Measurements from ENCODE around the gene DDX39A. TPM values are rescaled to one million over a fixed set of nuclear protein-coding genes. Genes with fewer than 3 reads are reported as not detected.
"Not testable (repeated sequence)": the region's sequence is repeated elsewhere in the genome, so short reads cannot be mapped to it uniquely, and the experiment has no call there.

The DDX39A gene
- 273 and 287 TPM in 2 replicates for total RNA-seq

DNA sequence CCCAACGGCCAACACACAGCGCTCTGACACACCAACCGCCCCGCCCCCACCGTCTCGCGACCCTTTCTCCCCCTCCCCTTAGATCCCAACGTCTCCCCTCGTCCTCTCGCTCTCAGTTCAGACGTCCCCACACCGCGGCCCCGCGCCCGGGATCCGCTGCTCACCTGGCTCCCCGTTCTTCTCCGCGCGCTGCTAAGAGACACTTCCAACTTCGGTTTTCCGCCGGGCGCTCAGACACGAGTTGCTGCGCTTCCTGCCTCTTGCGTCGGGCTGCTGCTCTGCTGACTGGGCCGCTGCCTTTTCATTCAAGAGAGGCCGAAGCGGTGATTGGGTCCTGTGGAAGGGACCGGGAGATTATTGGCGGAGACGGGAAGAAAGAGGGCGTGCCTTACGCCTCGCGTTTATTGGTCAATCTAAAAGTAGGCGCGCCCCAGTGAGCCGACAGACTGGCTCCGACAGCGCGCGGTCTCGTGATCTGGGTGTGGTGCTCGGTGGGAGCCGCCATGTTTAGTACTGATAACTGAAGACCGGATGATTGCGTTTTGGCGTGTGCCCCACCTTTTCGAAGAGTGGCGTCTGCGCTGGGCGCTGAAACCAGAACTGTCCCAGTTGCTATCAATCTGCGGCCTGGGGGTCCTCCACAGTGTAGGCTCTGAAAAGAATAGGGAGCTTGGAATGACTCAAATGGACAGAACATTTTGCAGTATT lies at the start of gene DDX39A:
TSS of gene DDX39A (minus strand) at position 236 of the 708 bp plus-strand sequence. CDS start 6,121 bp downstream, outside the sequence.
- no peaks in the 10 kb centered on the region for H3K9me3 Mint-ChIP-seq
- H3K27me3 Mint-ChIP-seq (ENCODE audit: insufficient read depth): no peaks in the 10 kb centered on the region
- peaks cover 23% of the 10 kb centered on the region for H3K36me3 Mint-ChIP-seq (ENCODE audit: low read depth)
- DNase-seq (ENCODE audit: low spot score): peak; percentile 98
- H3K27ac Mint-ChIP-seq: peak within 1 kb of the TSS; percentile 100
- intact Hi-C loops (cut with micrococcal nuclease): loop anchor here (1.0 to 5.0 kb wide), 8 partner anchors 13 to 538 kb away; no protein-coding TSS in a partner anchor
- H3K4me3 Mint-ChIP-seq: peak within 1 kb of the TSS; percentile 98
- peaks cover 29% of the 10 kb centered on the region for H3K4me1 Mint-ChIP-seq (ENCODE audit: low read depth)

DNA sequence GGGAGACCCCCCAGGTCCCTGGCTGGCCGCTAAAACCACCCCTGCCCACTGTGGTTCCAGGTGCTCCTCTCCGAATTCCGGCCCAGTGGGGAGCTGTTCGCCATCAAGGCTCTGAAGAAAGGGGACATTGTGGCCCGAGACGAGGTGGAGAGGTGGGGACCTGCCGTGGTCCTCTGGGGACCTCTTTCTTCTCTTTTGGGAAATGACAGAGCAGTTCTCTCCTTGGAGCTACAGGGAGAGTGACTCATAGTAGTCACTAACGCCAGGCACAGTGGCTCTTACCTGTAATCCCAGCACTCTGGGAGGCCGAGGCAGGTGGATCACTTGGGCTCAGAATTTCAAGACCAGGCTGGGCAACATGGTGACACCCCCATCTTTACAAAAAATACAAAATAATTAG lies 48.7 kb upstream of the DDX39A start:
- H3K4me3 Mint-ChIP-seq: no peak overlapping the region
- H3K36me3 Mint-ChIP-seq (ENCODE audit: low read depth): peaks cover 23% of the 10 kb centered on the region
- no peaks in the 10 kb centered on the region for H3K9me3 Mint-ChIP-seq
- H3K27me3 Mint-ChIP-seq (ENCODE audit: insufficient read depth): peaks cover 3% of the 10 kb centered on the region
- H3K27ac Mint-ChIP-seq: no peak overlapping the region
- no peak for DNase-seq (ENCODE audit: low spot score)
- H3K4me1 Mint-ChIP-seq (ENCODE audit: low read depth): peaks cover 2% of the 10 kb centered on the region
- intact Hi-C loops (cut with micrococcal nuclease): no loop called here

DNA sequence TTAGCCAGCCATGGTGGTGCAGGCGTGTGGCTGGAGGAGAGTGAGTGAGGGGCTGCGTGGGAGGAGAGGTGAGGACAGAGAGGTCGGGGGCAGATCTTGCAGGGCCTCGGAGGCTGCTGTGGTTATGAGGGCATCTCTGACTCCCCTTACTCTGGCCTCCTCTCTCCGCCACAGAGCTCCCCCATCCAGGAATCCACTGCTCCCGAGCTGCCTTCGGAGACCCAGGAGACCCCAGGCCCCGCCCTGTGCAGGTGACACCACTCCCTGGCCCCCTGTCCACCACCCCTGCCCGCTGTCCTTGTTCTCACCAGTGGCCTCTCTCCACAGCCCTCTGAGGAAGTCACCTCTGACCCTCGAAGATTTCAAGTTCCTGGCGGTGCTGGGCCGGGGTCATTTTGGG lies 48.2 kb upstream of the DDX39A start:
- H3K4me1 Mint-ChIP-seq (ENCODE audit: low read depth): no peaks in the 10 kb centered on the region
- intact Hi-C loops (cut with micrococcal nuclease): no loop called here
- no peak for DNase-seq (ENCODE audit: low spot score)
- no peak overlapping the region for H3K4me3 Mint-ChIP-seq
- H3K36me3 Mint-ChIP-seq (ENCODE audit: low read depth): peaks cover 23% of the 10 kb centered on the region
- H3K9me3 Mint-ChIP-seq: no peaks in the 10 kb centered on the region
- H3K27me3 Mint-ChIP-seq (ENCODE audit: insufficient read depth): no peaks in the 10 kb centered on the region
- H3K27ac Mint-ChIP-seq: no peak overlapping the region

DNA sequence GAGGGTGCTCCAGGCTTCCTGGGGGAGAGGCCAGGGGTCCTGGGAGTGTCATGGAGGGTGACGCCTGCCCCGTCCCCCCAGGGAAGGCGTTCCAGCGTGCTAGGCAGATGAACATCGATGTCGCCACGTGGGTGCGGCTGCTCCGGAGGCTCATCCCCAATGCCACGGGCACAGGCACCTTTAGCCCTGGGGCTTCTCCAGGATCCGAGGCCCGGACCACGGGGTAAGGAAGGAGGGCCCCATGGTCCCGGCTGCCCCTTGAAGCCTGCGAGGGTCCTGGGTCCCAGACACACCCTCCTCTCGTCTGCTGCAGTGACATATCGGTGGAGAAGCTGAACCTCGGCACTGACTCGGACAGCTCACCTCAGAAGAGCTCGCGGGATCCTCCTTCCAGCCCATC lies 44.6 kb upstream of the DDX39A start:
- DNase-seq (ENCODE audit: low spot score): no peak
- Mint-ChIP-seq H3K4me3 (no peak overlapping the region), H3K4me1 (ENCODE audit: low read depth) (no peaks in the 10 kb centered on the region), H3K9me3 (no peaks in the 10 kb centered on the region), H3K27ac (no peak overlapping the region), H3K27me3 (ENCODE audit: insufficient read depth) (no peaks in the 10 kb centered on the region), H3K36me3 (ENCODE audit: low read depth) (peaks cover 27% of the 10 kb centered on the region)
- intact Hi-C loops (cut with micrococcal nuclease): no loop called here

DNA sequence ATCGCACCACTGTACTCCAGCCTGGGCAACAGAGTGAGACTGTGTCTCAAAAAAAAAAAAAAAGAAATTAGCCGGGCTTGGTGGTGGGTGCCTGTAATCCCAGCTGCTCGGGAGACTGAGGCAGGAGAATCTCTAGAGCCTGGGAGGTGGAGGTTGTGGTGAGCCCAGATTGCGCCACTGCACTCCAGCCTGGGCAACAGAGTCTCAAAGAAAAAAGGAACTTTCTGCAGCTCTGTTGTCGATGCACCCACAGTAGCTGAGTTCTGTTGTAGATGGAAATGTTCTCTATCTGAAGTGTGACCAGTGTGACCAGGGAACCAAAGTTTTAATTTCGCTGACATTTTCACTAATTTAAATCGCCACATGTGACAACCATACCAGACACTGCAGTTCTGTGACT lies 43.3 kb upstream of the DDX39A start:
- H3K27ac Mint-ChIP-seq; H3K4me1 Mint-ChIP-seq (ENCODE audit: low read depth); DNase-seq (ENCODE audit: low spot score); H3K27me3 Mint-ChIP-seq (ENCODE audit: insufficient read depth); intact Hi-C loops (cut with micrococcal nuclease); H3K4me3 Mint-ChIP-seq; H3K9me3 Mint-ChIP-seq: not testable (repeated sequence)
- H3K36me3 Mint-ChIP-seq (ENCODE audit: low read depth): peaks cover 34% of the 10 kb centered on the region

DNA sequence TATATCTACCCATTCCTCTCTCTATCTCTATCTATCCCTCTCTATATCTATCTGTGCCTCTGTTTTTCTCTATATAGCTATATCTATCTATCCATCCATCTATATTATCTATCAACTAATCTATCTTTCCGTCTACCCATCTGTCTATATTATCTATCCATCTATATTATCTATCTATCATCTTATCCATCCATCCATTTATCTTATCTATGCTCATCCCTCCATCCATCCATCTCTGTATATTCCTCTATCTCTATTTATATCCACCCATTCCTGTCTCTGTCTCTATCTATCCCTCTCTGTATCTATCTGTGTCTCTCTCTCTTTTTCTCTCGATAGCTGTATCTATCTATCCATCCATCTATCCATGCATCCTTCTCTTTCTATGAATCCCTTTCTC lies 41.8 kb upstream of the DDX39A start:
- H3K27ac Mint-ChIP-seq: no peak overlapping the region
- H3K4me3 Mint-ChIP-seq: no peak overlapping the region
- no peaks in the 10 kb centered on the region for H3K27me3 Mint-ChIP-seq (ENCODE audit: insufficient read depth)
- no peaks in the 10 kb centered on the region for H3K4me1 Mint-ChIP-seq (ENCODE audit: low read depth)
- peaks cover 29% of the 10 kb centered on the region for H3K36me3 Mint-ChIP-seq (ENCODE audit: low read depth)
- no peak for DNase-seq (ENCODE audit: low spot score)
- H3K9me3 Mint-ChIP-seq: no peaks in the 10 kb centered on the region
- intact Hi-C loops (cut with micrococcal nuclease): no loop called here

DNA sequence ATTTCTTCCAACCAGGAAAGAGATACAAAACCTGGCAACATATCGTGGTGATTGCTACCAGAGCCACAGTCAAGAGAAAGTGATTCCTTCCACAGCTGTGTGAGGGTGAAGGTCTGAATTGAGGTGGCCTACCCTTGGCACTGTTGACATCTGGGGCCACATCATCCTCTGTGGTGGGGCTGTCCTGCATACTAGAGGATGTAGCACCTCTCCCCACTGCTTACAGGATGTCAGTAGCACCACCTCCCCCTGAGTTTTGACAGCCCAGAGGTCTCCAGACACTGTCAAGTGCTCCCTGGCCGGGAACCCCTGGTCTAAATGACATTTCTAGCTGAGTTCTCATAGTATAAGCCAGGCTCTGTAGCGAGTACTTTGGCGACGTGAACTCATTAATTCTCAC lies 40.6 kb upstream of the DDX39A start:
- no peak for DNase-seq (ENCODE audit: low spot score)
- intact Hi-C loops (cut with micrococcal nuclease): no loop called here
- H3K4me3 Mint-ChIP-seq: no peak overlapping the region
- peaks cover 27% of the 10 kb centered on the region for H3K36me3 Mint-ChIP-seq (ENCODE audit: low read depth)
- H3K27me3 Mint-ChIP-seq (ENCODE audit: insufficient read depth): no peaks in the 10 kb centered on the region
- H3K9me3 Mint-ChIP-seq: no peaks in the 10 kb centered on the region
- no peak overlapping the region for H3K27ac Mint-ChIP-seq
- no peaks in the 10 kb centered on the region for H3K4me1 Mint-ChIP-seq (ENCODE audit: low read depth)

DNA sequence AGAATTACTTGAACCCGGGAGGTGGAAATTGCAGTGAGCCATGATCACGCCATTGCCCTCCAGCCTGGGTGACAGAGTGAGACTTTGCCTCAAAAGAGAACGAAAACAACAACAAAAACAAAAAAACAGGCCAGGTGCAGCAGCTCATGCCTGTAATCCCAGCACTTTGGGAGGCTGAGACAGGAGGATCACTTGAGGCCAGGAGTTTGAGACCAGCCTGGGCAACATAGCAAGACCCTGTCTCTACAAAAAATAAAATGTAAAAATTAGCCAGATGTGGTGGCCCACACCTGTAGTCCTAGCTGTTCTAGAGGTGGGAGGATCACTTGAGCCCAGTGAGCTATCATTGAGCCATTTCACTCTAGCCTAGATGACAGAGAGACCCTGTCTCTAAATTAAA lies 33.2 kb upstream of the DDX39A start:
- H3K27ac Mint-ChIP-seq; H3K4me3 Mint-ChIP-seq; H3K9me3 Mint-ChIP-seq; H3K27me3 Mint-ChIP-seq (ENCODE audit: insufficient read depth); DNase-seq (ENCODE audit: low spot score); intact Hi-C loops (cut with micrococcal nuclease): not testable (repeated sequence)
- Mint-ChIP-seq H3K4me1 (ENCODE audit: low read depth) (peaks cover 11% of the 10 kb centered on the region), H3K36me3 (ENCODE audit: low read depth) (peaks cover 35% of the 10 kb centered on the region)

DNA sequence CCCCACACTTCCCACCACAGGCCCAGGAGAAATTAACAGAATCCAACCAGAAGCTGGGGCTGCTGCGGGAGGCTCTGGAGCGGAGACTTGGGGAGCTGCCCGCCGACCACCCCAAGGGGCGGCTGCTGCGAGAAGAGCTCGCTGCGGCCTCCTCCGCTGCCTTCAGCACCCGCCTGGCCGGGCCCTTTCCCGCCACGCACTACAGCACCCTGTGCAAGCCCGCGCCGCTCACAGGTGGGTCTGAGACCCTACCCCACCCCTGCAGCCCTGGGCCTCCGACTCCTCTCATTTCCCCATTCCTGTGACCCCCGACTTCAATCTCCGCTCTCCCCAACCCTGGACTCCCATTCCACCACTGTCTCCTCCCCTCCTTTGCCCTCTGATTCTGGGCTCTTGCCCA lies 31.7 kb upstream of the DDX39A start:
- Mint-ChIP-seq H3K9me3 (no peaks in the 10 kb centered on the region), H3K36me3 (ENCODE audit: low read depth) (peaks cover 46% of the 10 kb centered on the region), H3K27me3 (ENCODE audit: insufficient read depth) (no peaks in the 10 kb centered on the region), H3K27ac (no peak overlapping the region), H3K4me3 (no peak overlapping the region), H3K4me1 (ENCODE audit: low read depth) (peaks cover 11% of the 10 kb centered on the region)
- no peak for DNase-seq (ENCODE audit: low spot score)
- intact Hi-C loops (cut with micrococcal nuclease): no loop called here

DNA sequence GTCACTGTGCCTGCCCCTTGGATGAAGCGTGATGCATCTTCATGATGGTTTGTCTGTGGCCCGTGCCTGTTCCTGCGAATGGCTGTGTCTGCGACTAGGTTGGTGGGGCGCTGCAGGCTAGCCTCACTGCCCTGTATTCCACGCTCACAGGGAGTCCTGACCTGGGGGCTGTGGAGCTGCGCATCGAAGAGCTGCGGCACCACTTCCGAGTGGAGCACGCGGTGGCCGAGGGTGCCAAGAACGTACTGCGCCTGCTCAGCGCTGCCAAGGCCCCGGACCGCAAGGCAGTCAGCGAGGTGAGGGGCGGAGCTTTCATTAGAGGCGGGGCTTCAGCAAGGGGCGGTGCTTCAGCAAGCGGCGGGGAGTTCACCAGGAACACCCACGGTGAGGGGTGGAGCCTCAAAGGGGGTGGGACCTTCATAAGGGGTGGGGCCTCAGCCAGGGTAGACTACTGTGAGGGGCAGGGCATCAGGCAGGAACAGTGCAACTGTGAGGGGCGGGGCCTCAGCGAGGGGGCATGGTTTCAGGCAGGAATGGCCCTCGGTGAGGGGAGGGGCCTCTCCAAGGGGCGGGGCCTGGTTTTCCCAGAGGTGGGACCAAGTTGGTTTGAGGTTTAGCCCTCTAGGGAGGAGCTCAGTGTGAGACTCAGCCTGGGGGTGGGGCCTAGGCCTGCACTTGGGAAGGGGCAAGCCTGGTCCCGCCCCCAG lies 31.2 kb upstream of the DDX39A start:
- no peaks in the 10 kb centered on the region for H3K27me3 Mint-ChIP-seq (ENCODE audit: insufficient read depth)
- H3K27ac Mint-ChIP-seq: no peak overlapping the region
- DNase-seq (ENCODE audit: low spot score): peak; percentile 57
- peaks cover 46% of the 10 kb centered on the region for H3K36me3 Mint-ChIP-seq (ENCODE audit: low read depth)
- no peak overlapping the region for H3K4me3 Mint-ChIP-seq
- peaks cover 11% of the 10 kb centered on the region for H3K4me1 Mint-ChIP-seq (ENCODE audit: low read depth)
- intact Hi-C loops (cut with micrococcal nuclease): no loop called here
- no peaks in the 10 kb centered on the region for H3K9me3 Mint-ChIP-seq

DNA sequence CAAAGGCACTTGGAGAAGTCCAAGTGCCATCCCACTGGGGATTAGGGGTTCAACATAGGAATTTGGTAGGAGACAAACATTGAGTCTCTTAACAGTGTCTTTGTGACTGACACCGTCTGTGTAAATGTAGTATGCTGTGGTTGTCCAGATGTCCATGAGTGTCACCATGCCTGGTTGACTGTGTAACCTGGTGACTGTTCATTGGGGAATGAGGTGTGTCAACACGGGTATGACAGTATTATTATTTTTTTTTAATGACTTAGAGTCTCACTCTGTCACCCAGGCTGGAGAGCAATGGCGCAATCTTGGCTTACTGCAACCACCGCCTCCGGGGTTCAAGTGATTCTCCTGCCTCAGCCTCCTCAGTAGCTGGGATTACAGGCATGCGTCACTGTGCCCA lies 30.2 kb upstream of the DDX39A start:
- no peaks in the 10 kb centered on the region for H3K9me3 Mint-ChIP-seq
- peaks cover 15% of the 10 kb centered on the region for H3K4me1 Mint-ChIP-seq (ENCODE audit: low read depth)
- no peaks in the 10 kb centered on the region for H3K27me3 Mint-ChIP-seq (ENCODE audit: insufficient read depth)
- H3K4me3 Mint-ChIP-seq: no peak overlapping the region
- intact Hi-C loops (cut with micrococcal nuclease): no loop called here
- DNase-seq (ENCODE audit: low spot score): no peak
- H3K27ac Mint-ChIP-seq: peak overlapping the region; percentile 71
- peaks cover 44% of the 10 kb centered on the region for H3K36me3 Mint-ChIP-seq (ENCODE audit: low read depth)

DNA sequence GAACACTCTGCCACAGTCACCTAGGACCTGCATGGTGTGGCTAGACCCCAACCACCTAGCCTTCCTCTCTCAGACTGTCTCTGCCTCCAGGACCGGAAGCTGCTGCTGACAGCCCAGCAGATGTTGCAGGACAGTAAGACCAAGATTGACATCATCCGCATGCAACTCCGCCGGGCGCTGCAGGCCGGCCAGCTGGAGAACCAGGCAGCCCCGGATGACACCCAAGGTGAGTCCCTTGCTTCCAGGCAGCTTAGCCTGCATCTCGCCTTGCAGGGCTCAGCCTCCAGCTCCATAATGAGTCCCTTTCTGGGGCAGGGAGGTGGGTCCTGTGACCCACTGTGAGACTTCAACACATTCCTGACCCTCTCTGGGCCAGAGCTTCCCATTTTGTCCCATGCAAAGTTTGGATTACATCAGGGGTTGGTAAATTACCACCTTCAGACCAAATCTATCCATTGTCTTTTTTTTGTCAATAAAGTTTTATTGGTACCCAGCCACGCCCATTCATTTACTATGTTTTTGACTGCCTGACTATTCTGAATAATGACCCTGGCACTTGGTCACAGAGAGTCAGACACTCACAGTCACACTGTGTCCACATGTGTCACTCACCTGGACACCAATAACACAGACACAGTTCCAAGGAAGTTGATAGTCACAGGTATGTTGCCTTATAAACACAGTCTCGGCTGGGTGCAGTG lies 27.3 kb upstream of the DDX39A start:
- Mint-ChIP-seq H3K4me3 (no peak overlapping the region), H3K36me3 (ENCODE audit: low read depth) (peaks cover 58% of the 10 kb centered on the region), H3K9me3 (no peaks in the 10 kb centered on the region), H3K27me3 (ENCODE audit: insufficient read depth) (no peaks in the 10 kb centered on the region), H3K4me1 (ENCODE audit: low read depth) (peaks cover 17% of the 10 kb centered on the region), H3K27ac (no peak overlapping the region)
- intact Hi-C loops (cut with micrococcal nuclease): no loop called here
- no peak for DNase-seq (ENCODE audit: low spot score)

DNA sequence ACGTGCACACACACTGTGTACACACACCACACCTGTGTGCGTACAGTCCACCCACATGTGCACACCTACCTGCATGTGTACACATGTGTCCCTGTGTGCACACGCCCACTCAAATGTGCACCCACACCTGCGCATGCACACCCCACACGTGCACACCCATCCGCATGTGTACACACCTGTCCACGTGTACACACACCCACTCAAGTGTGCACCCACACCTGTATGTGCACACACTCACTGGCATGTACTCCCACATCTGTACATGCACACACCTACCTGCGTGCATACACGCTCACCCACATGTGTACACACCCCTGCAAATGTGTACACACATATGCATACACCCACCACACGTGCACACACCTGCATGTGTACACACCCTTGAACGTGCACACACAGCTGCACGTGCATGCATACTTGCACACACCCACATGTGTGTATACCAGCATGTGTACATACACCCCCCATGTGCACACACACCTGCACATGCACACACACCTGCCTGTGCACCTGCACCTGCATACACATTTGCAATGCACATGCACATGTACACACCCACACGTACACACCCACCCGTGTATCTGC lies 24.6 kb upstream of the DDX39A start:
- DNase-seq (ENCODE audit: low spot score): no peak
- intact Hi-C loops (cut with micrococcal nuclease): no loop called here
- Mint-ChIP-seq H3K36me3 (ENCODE audit: low read depth) (peaks cover 47% of the 10 kb centered on the region), H3K27ac (no peak overlapping the region), H3K4me1 (ENCODE audit: low read depth) (peaks cover 30% of the 10 kb centered on the region), H3K4me3 (no peak overlapping the region), H3K27me3 (ENCODE audit: insufficient read depth) (no peaks in the 10 kb centered on the region), H3K9me3 (no peaks in the 10 kb centered on the region)

Data from activated T-helper 1 cell treated with anti-CD3 and anti-CD28 coated beads, Interleukin-12 subunit alpha, Interleukin-12 subunit beta, Interleukin-2, Interleukin-4 antibody, amounts not matched to agents 30 ng/mL and 10 ng/mL and 1 ng/mL, durations not matched to agents 14 hours and 24 hours and 36 hours (primary cell).